ENCODE measurements around the gene ZP3.
"Not testable (repeated sequence)": the region's sequence is repeated elsewhere in the genome, so short reads cannot be mapped to it uniquely, and the experiment has no call there.

DNA sequence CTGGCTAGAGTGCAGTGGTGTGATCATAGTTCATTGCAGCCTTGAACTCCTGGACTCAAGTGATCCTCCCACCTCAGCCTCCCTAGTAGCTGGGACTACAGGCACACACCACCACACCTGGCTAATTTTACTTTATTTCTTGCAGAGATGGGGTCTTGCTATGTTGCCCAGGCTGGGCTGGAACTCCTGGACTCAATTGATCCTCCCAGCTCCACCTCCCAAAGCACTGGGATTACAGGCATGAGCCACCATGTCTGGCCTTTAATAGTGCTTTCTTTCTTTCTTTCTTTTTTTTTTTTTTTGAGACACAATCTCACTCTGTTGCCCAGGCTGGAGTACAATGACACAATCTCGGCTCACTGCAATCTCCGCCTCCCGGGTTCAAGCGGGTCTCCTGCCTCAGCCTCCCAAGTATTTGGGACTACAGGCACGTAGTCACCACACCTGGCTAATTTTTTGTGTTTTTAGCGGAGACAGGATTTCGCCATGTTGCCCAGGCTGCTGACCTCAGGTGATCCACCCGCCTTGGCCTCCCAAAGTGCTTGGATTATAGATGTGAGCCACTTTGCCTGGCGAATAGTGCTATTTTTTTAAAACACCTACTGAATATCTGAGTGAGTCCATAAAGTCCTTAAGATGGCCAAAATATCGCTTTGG, 7.0 kb upstream of the ZP3 start:
- TF ChIP-seq, protein P1, sequence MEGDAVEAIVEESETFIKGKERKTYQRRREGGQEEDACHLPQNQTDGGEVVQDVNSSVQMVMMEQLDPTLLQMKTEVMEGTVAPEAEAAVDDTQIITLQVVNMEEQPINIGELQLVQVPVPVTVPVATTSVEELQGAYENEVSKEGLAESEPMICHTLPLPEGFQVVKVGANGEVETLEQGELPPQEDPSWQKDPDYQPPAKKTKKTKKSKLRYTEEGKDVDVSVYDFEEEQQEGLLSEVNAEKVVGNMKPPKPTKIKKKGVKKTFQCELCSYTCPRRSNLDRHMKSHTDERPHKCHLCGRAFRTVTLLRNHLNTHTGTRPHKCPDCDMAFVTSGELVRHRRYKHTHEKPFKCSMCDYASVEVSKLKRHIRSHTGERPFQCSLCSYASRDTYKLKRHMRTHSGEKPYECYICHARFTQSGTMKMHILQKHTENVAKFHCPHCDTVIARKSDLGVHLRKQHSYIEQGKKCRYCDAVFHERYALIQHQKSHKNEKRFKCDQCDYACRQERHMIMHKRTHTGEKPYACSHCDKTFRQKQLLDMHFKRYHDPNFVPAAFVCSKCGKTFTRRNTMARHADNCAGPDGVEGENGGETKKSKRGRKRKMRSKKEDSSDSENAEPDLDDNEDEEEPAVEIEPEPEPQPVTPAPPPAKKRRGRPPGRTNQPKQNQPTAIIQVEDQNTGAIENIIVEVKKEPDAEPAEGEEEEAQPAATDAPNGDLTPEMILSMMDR (conservative IDR thresholded peaks at IDR 0.05), result not testable (repeated sequence)
- not testable (repeated sequence) for TF ChIP-seq EZH2 (IDR thresholded peaks at IDR 0.05; ENCODE audit: low read depth)

All from PC-9 (cell line).